Naive B cell (primary cell): ENCODE measurements around the gene GOLGA6B. TPM values are rescaled to one million over a fixed set of nuclear protein-coding genes. Genes with fewer than 3 reads are reported as not detected.
"Not testable (repeated sequence)": the region's sequence is repeated elsewhere in the genome, so short reads cannot be mapped to it uniquely, and the experiment has no call there.

ENCODE experiments used
- ATAC-seq, 2 donors: fragments of 150-1000 bp; cut with Tn5 transposase; 2 replicates each; pipeline ENCODE4 v1.10.0; 2021; ENCODE audit warnings: low read depth in 2 of 2, mild to moderate bottlenecking in 2 of 2, moderate library complexity in 2 of 2
- DNase-seq: peaks from one replicate; pipeline ENCODE4 v3.0.0; 2022
- H3K27ac Mint-ChIP-seq, 6 donors: one replicate each; pipeline ENCODE4 v1.8.0; 2020 to 2022; ENCODE audit warnings: mild to moderate bottlenecking in 6 of 6, mixed read lengths in 6 of 6, moderate library complexity in 5 of 6, inconsistent platforms in 2 of 6
- H3K27me3 Mint-ChIP-seq, 3 donors: one replicate each; pipeline ENCODE4 v1.8.0; 2021 to 2022; ENCODE audit warnings: mixed read lengths in 3 of 3, mild to moderate bottlenecking in 1 of 3
- H3K36me3 Mint-ChIP-seq, 2 donors: one replicate each; pipeline ENCODE4 v1.8.0; 2020 to 2022; ENCODE audit warnings: mixed read lengths in 2 of 2, inconsistent platforms in 1 of 2, mild to moderate bottlenecking in 1 of 2
- H3K4me1 Mint-ChIP-seq, 3 donors: one replicate each; pipeline ENCODE4 v1.8.0; 2020 to 2022; ENCODE audit warnings: mixed read lengths in 3 of 3, inconsistent platforms in 1 of 3, mild to moderate bottlenecking in 1 of 3, moderate library complexity in 1 of 3
- H3K4me3 Mint-ChIP-seq, 8 donors: one replicate each; pipeline ENCODE4 v1.8.0; 2020 to 2022; ENCODE audit warnings: mild to moderate bottlenecking in 8 of 8, mixed read lengths in 8 of 8, moderate library complexity in 8 of 8, inconsistent platforms in 2 of 8
- H3K9me3 Mint-ChIP-seq, 7 donors: one replicate each; pipeline ENCODE4 v1.8.0; 2020 to 2022; ENCODE audit warnings: mixed read lengths in 7 of 7, mild to moderate bottlenecking in 5 of 7, inconsistent platforms in 2 of 7, moderate library complexity in 1 of 7
- polyA plus RNA-seq, 6 donors: library from polyadenylated mRNA; unstranded; fragments of 300-500 nt; fragmentation: Illumina TruSeq; gene quantifications; one replicate each; pipeline ENCODE4 v1.2.3, GENCODE V29; 2021; ENCODE audit warnings: low read depth in 6 of 6

The GOLGA6B gene
- polyA plus RNA-seq, 6 donors from 2014 or later: not detected

- ATAC-seq: no peak
- Mint-ChIP-seq H3K9me3 (no peaks in the 10 kb centered on the region), H3K27me3 (peaks cover 7 to 18% (median 14%) of the 10 kb centered on the region in 3 donors), H3K36me3 (no peaks in the 10 kb centered on the region), H3K4me1 (peaks cover 14 to 18% (median 14%) of the 10 kb centered on the region in 3 donors), H3K4me3 (peak overlapping the region in 2 of 8 donors; percentile 47 to 73), H3K27ac (no peak overlapping the region)
- DNase-seq: no peak
These were observed 28.3 kb downstream of the GOLGA6B start for GRCh38 chr15:72682772-72683171.

GRCh38 chr15:72685301-72685924 lies 30.9 kb downstream of the GOLGA6B start:
- DNase-seq (no peak), ATAC-seq (no peak)
- peaks cover 14 to 18% (median 14%) of the 10 kb centered on the region in 3 donors for H3K4me1 Mint-ChIP-seq
- H3K27ac Mint-ChIP-seq: peak overlapping the region; percentile 95 to 99 (median 98)
- H3K9me3 Mint-ChIP-seq: no peaks in the 10 kb centered on the region
- H3K27me3 Mint-ChIP-seq: no peaks in the 10 kb centered on the region
- peak overlapping the region; percentile 96 to 99 (median 98) for H3K4me3 Mint-ChIP-seq
- no peaks in the 10 kb centered on the region for H3K36me3 Mint-ChIP-seq

- Mint-ChIP-seq H3K27ac (peak within 1 kb of the TSS; percentile 95 to 99 (median 98)), H3K27me3 (no peaks in the 10 kb centered on the region), H3K9me3 (no peaks in the 10 kb centered on the region), H3K36me3 (no peaks in the 10 kb centered on the region), H3K4me1 (peaks cover 14 to 18% (median 14%) of the 10 kb centered on the region in 3 donors), H3K4me3 (peak within 1 kb of the TSS; percentile 96 to 99 (median 98))
- DNase-seq: peak; percentile 86
- peak; percentile 95 for ATAC-seq
These were observed 31.7 kb downstream of the GOLGA6B start, which contains the start of the genes BBS4 and HIGD2B for GRCh38 chr15:72685925-72686794. TSS of gene BBS4 (plus strand) at chr15:72686207. CDS start at chr15:72686228, 21 bp downstream. TSS of gene HIGD2B (minus strand) at chr15:72686182. CDS start at chr15:72676374, 9,808 bp downstream.

- DNase-seq (no peak), ATAC-seq (no peak)
- H3K27me3 Mint-ChIP-seq: no peaks in the 10 kb centered on the region
- peak overlapping the region in 1 of 8 donors; percentile 53 for H3K4me3 Mint-ChIP-seq
- peaks cover 11 to 18% (median 14%) of the 10 kb centered on the region in 3 donors for H3K4me1 Mint-ChIP-seq
- H3K36me3 Mint-ChIP-seq: no peaks in the 10 kb centered on the region
- H3K27ac Mint-ChIP-seq: peak overlapping the region in 1 of 6 donors; percentile 67
- no peaks in the 10 kb centered on the region for H3K9me3 Mint-ChIP-seq
These were observed 34.2 kb downstream of the GOLGA6B start for GRCh38 chr15:72688697-72689096.

- DNase-seq (no peak), ATAC-seq (no peak)
- no peaks in the 10 kb centered on the region for H3K9me3 Mint-ChIP-seq
- H3K36me3 Mint-ChIP-seq: no peaks in the 10 kb centered on the region
- H3K27me3 Mint-ChIP-seq: no peaks in the 10 kb centered on the region
- no peak overlapping the region for H3K27ac Mint-ChIP-seq
- H3K4me3 Mint-ChIP-seq: no peak overlapping the region
- H3K4me1 Mint-ChIP-seq: peaks cover 8 to 11% (median 9%) of the 10 kb centered on the region in 3 donors
These were observed 36.4 kb downstream of the GOLGA6B start for GRCh38 chr15:72690938-72691337.

- H3K36me3 Mint-ChIP-seq: no peaks in the 10 kb centered on the region
- peaks cover 0 to 6% (median 3%) of the 10 kb centered on the region in 3 donors for H3K4me1 Mint-ChIP-seq
- DNase-seq: no peak
- H3K27ac Mint-ChIP-seq: peak overlapping the region in 1 of 6 donors; percentile 90
- no peak for ATAC-seq
- H3K4me3 Mint-ChIP-seq: no peak overlapping the region
- H3K9me3 Mint-ChIP-seq: no peaks in the 10 kb centered on the region
- no peaks in the 10 kb centered on the region for H3K27me3 Mint-ChIP-seq
These were observed 44.4 kb downstream of the GOLGA6B start for GRCh38 chr15:72698938-72699337.

GRCh38 chr15:72700076-72700475 lies 45.6 kb downstream of the GOLGA6B start:
- Mint-ChIP-seq H3K4me3 (no peak overlapping the region), H3K9me3 (no peaks in the 10 kb centered on the region), H3K27ac (no peak overlapping the region), H3K27me3 (no peaks in the 10 kb centered on the region), H3K4me1 (peaks cover 0 to 6% (median 3%) of the 10 kb centered on the region in 3 donors), H3K36me3 (no peaks in the 10 kb centered on the region)
- DNase-seq (no peak), ATAC-seq (no peak)

GRCh38 chr15:72706266-72706665 lies 51.8 kb downstream of the GOLGA6B start:
- Mint-ChIP-seq H3K36me3 (peaks cover 0 to 12% of the 10 kb centered on the region in 2 donors), H3K9me3 (no peaks in the 10 kb centered on the region), H3K27ac (peak overlapping the region in 1 of 6 donors; percentile 47), H3K4me1 (peaks cover 0 to 6% (median 5%) of the 10 kb centered on the region in 3 donors), H3K27me3 (no peaks in the 10 kb centered on the region), H3K4me3 (no peak overlapping the region)
- DNase-seq: no peak
- no peak for ATAC-seq

GRCh38 chr15:72708551-72709303 lies 54.2 kb downstream of the GOLGA6B start:
- Mint-ChIP-seq H3K36me3 (peaks cover 0 to 12% of the 10 kb centered on the region in 2 donors), H3K27ac (peak overlapping the region in 1 of 6 donors; percentile 27)
- H3K4me3 Mint-ChIP-seq, H3K27me3 Mint-ChIP-seq, H3K9me3 Mint-ChIP-seq, ATAC-seq, DNase-seq, H3K4me1 Mint-ChIP-seq: not testable (repeated sequence)

Other genes with a start within 250 kb of the GOLGA6B start
- 10 to 100 TPM; 16.1 to 34.9 (median 25.3) TPM for gene ARIH1, start 180.4 kb upstream of the GOLGA6B start, polyA plus RNA-seq
- under 1 TPM in 1 of 6 donors, not detected in 5; 0.27 TPM for gene HIGD2B, start 31.5 kb downstream of the GOLGA6B start, polyA plus RNA-seq
- 10 to 100 TPM; 11.4 to 14.9 (median 13.2) TPM for gene BBS4, start 31.5 kb downstream of the GOLGA6B start, polyA plus RNA-seq
- 100 to 1,000 TPM; 126 to 160 (median 139) TPM for gene ADPGK, start 129.1 kb downstream of the GOLGA6B start, polyA plus RNA-seq